SHP77 treated with DMSO at 0.1 percent for 48 hours (cell line): ENCODE measurements around the gene COL5A1.

Source experiments
- DNase-seq: peaks from one replicate; lab custom pipeline; 2025; lab: John Stamatoyannopoulos, UW

COL5A1 gene

DNA sequence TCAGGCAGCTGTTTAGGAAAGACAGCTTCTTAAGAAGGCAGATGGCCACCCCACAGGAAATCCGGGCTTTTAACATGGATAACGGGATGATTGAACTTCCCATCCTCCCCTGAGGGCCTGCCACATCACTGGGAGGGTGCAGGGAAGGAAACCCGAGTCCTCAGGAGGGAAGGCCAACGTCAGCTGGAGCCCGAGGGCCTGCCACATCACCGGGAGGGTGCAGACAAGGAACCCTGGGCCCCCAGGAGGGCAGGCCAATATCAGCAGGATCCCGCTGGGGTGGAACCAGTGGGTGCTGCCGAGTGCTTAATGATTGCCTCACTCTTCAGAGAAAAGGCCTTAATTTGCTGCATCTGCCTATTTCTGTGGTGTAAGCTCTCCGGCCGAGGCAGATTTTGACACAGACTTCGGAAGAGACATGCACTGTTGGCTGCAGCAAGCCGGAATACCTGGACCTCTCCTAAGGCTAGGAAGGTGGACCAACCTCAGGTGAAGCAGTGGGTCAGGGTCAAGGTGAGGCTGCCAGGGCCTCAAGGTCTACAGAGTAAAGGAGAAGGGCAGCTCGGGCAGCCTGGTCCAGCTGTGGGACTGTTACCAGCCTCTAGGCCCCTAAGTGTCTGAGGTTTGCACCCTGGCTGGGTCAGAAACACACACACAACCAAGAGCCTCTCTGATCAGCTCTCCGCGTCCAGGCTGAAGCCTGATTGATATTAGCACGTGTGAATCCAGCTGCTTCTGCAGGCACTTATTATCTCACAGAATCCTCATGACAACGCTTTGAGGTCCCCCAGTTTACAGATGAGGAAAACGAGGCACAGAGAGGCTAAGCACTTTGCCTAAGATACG lies 14.8 kb upstream of the COL5A1 start:
- no peak for DNase-seq

DNA sequence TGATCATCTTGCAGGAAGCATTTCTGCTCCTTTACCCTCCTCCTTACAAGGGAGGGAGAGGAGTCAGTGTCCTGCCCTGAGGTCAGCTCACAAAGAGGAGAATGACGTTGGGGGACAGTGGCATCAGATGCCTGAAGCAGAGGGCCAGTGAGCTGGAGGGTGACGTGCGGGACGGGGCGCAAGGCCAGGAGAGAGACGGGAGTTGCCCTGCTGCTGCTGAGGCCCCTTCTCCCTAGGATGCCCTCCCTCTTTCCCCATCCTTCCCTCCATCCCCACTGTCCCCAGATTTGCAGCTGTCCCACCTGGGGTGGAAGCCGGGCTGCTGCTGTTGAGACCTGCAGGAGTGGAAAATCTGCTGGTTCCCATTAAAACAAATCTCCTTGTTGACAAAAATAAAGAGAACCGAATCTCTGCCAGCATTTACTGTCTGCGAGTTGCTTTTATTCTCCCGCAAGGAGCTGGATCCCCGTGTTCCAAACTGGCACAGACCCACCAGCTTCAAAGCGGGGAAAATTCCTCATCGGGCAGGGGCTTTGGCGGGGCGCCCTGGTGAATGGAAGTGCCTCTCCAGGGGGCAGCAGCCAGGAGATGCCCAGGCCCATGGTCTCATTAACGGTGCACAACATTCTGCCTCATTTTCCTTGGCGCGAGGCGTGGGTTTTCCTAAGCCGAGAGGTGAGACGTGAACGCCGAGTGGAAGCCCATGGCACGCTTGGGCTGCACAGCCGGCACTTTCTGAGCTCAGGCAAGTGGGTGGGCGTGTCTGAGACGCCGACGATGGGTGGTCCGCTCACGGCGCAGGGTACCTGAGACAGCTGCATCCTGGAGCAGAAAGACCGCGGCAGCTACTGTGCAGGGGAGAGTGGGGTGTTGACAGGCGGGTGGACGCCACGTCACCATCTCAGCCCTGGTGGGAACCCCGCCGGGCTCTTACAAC lies 13.9 kb upstream of the COL5A1 start:
- no peak for DNase-seq

DNA sequence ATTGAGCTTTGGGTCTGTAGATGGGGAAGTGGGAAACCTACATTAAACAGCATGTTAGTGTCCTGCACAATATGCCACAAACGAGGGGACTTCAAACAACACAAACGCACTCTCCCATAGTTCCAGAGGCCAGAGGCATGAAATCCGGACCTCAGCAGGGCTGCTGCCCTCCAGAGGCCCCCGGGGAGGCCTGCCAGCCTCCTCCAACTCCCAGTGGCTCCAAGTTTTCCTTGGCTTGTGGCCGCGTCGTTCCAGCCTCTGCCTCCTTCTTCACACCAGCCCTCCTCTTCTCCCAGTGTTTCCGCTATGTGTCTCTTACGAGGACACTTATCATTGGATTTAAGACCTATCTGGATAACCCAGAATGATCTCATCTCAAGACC lies 13.3 kb upstream of the COL5A1 start:
- DNase-seq, result no peak

DNA sequence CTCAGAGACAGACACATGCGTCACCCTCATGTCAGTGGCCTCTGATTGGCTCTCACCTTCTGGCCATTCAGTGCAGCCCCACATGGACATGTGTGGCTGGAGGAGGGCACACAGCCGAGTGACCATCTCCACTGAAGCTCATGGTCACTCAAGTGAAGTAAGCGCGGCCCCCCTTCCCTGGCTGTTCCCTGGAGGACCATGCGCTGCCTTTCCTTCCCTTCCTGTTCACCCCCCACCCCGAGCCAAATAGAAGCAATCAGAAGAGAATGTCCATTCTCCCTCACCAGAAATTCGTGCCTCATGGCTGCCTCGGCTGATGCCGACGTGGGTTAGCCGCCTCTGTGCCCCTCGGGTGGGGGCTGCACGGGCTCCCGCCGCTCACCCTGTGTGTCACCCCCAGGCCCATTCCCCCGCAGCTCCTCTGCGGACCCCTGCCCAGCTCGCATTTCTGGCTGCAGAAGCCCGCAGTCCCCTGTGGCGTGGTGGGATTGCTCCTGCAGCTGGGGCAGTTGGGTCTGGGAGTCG lies 12.5 kb upstream of the COL5A1 start:
- no peak for DNase-seq

DNA sequence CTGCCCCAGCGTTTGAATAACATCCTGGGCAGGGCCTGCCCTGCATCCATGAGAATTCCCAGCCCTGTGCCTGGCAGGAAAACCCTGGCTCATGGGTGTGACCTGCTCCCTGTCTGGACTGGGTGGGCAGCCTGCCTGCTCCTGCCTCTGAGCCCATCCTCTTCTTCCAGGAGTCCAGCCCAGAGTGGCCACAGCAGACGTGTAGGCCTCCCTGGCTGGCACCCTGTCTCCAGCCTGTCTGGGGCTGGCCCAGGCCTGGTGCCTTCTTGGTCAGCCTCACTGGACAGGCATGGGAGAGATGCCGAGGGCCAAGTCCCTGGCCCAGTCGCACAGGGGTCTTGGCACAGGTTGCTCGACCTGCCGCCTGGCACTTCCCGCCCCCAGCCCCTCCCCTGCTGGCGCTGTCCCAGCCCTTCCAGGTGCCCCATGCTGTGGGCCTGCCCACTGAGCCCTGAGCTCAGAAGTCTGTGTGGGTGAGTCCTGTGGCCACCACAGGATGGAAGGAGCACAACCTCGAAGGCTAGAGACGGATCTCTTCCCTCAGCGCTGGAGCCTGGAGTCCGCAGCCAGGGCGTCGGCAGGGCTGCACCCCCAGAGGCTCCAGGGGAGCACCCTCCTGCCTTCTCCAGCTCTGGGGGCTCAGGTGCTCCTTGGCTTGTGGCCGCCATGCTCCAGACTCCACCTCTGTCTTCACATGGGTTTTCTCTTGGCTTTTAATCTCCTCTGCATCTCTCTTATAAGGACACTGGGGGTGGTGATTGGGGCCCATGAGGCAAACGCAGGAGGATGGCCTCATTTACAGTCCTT lies 11.8 kb upstream of the COL5A1 start:
- no peak for DNase-seq

DNA sequence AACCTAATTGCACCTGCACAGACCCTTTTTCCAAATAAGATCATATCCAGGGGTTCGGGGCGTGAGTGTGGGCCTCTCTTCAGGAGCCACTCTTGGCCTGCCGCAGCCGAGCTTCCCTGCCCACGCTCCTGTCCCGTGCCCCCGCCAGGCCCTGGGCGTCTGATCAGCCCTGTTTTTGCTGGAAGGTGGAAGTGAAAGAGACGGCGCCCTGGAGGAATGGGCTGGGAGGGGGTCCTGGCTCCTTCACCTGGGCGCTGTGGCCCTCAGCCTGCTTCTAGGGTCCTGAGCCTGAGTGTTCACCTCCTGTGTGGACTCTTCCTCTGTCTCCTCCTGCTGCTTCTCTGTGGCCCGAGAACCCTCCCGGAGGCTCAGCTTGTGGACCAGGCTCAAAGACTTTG lies 11.2 kb upstream of the COL5A1 start:
- no peak for DNase-seq

DNA sequence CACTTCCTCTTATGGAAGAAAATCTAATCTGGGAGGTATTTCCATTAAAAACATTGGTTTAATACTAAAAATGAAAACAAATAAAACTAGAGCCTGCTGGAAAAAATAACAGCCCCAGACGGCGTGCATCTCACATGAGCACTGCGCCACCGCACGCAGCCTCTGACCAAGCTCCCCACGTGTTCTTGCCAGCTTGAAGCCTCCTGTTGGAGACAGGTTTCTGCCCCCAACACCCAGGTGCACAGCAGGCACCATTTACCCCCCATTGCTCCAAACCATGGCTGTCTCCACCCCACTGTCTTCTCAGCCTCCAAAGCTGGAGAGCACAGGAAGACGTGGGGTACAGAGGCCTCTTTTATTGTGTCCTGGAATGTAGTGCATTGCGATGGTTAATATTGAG lies 10.7 kb upstream of the COL5A1 start:
- DNase-seq, result no peak

DNA sequence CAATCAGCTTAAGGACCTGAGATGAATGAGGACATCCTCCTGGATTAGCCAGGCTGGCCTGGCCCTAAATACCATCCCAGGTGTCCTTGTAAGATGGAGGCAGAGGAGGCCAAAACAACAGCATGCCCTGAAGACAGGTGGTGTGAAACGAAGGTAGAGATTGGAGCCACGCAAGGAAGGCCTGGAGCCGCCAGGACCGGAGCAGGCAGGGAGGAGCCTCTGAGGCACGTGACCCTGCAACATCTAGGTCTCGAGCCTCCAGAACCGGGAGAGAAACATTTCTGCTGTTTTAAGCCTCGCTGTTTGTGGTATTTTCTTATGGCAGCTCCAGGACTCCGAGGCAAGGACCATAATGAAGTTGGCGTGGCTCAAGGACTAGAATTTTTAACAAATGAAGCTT lies 9.7 kb upstream of the COL5A1 start:
- no peak for DNase-seq

DNA sequence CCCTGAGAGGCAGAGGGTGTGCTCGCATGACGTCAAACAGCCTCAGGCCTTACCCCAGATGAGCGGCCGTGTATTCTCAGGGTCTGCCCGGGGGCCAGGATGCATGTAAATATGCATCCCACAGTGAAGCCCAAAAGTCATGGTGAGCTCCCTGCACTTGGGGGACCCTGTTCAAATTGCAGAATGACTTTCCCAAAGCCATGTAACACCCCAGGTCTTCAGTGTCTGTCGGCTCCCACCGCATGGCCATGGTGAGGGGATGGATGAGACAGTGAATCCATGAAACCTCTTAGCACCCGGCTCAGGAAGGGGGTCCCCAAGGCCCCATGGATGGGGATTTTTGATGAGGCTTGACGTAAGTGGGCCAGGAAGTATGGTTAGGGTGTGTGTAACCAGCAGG lies 9.3 kb upstream of the COL5A1 start:
- DNase-seq, result no peak

DNA sequence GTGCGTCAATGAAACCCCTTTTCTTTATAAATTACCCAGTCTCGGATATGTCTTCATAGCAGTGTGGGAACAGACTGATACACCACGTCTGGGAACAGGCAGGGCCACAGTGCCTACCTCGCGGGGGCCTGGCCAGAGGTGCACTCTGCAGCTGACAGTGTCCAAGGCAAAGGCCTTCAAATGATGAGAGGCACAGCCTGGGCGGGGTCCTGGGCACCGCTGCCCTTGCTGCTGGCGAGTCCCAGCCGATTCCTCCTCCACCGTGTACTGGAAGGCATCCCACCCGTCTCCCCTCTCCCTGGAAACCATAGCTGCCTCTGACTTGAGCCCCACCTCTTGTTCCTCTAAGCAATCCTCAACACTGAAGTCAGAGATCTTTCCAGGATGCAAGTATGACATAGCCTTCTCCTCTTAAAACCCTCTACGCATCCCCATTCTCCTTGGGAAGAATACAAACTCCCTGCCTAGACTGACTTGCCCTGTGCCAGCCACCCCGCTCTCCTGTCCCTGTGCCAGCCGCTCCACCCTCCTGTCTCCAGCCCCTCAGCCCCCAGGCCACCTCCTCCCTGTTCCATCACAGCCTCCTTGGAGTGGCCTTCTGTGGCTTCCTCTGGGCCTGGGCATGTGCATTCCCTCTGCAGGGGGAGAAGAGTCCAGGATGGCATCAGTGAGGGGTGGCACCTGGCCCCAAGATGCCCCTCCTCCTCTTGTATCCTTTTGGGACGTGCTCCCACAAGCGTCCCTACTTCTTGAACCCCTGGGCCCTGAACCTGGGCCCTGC lies 8.1 kb upstream of the COL5A1 start:
- no peak for DNase-seq

DNA sequence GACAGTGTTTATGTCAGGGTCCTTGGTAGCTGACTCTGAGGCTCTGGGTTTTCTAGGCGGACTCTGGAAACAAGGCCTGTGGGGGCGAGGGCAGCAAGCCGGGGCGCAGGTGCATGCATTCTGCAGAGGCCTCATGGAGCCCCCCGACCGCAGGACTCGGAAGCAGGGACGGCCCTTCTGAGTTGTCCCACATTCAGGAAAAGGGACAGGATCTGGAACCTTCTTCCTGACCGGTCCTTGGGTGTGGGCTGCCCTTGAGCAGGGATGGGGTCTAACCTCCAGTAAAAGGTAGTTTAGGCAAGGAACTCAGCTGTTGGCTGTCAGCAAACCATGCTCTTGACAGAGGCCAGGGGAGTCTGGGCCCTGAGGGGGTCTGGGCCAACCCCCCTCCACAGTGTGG lies 7.4 kb upstream of the COL5A1 start:
- DNase-seq, result no peak

DNA sequence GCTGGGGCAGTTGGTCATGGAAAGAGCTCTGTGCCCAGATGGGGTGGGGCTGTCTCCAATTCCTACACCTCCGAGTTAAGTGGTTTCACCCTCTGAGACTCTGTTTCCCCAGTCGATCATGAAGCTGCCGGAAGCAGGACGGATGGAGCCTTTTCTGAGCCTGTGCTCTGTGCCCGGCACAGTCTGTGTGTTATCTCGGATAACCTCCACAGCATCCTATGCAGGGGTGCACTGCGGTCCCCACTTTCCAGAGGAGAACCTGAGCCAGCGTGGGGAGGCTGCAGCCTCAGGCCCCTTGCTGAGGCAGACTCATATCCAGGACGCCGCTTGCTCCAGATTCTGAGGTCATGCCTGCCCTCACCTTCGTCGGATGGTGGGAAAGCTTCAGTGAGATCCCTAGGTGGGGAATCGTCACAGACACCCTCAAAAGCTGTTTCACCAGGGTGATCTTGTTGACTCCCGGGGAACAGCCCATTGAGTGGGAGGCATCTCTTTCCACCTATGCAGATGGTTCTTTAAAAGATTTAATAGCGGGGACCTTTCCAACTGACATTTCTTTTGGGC lies 6.9 kb upstream of the COL5A1 start:
- no peak for DNase-seq

DNA sequence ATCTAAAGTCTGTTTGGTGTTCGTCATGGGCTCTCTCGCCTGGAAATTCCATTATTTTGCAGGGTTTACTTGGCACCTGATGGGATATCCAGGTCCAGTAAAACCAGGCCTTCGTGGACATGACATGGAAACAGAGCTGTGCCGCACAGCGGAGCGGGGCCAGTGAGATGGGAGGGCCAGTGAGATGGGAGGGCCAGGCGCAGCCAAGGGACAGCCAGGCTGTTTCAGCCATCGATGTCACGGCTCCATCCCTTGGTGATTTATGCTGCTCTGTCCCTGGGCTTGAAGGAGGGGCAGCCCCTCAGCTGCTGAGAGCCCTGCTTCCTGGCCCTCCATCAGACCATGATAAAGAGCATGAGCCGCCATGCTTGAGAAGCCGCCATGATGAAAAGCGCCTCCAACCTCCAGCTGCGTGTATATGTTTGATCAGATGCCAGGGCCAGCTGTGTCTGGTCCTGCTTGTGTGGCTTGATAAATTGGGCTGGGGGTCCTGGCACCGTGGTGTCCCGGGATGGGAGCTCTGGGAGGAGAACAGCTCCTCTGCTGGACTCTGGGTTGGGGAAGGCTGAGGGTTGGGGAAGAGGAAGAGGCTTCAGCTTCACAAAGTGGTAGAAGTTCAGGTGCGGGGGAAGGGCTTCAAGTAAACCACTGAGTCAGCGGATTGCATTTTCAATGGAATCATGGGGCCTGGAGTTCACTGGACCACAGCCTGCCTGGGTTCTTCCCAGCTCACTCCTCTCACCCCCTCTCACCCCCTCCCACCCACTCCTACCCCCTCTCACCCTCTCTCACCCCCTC lies 6.1 kb upstream of the COL5A1 start:
- DNase-seq, result no peak

DNA sequence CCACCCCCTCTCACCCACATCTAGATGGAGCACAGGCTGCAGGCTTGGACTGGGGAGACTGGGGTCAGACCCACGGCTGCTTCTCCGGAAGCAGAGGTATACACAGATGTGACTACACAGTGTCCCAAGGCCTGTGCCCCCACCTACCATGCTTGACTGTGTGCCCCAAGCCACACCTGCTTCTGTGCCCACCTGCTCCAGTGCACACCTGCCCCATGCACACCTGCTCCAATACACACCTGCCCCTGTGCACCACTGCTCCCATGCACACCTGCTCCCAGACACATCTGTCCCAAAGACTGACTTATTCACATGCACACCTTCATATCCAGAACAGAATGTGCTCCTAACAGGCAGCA lies 5.5 kb upstream of the COL5A1 start:
- DNase-seq, result no peak

DNA sequence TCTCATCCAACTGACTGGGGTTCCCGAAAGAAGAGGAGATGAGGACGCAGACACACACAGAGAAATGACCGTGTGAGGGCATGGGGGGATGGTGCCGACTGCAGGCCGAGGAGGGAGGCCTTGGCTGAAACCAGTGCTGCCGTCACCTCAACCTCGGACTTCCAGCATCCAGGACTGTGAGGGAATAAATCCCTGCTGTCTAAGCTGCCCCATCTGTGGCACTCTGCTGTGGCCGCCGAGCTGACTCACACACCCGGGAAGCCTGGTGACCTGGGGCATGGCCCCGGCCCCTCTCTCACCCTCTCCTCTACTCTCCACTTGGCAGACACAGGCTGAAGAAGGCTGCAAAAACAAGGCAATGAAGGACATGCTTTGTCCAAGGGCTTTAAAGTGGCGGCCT lies 4.4 kb upstream of the COL5A1 start:
- no peak for DNase-seq

DNA sequence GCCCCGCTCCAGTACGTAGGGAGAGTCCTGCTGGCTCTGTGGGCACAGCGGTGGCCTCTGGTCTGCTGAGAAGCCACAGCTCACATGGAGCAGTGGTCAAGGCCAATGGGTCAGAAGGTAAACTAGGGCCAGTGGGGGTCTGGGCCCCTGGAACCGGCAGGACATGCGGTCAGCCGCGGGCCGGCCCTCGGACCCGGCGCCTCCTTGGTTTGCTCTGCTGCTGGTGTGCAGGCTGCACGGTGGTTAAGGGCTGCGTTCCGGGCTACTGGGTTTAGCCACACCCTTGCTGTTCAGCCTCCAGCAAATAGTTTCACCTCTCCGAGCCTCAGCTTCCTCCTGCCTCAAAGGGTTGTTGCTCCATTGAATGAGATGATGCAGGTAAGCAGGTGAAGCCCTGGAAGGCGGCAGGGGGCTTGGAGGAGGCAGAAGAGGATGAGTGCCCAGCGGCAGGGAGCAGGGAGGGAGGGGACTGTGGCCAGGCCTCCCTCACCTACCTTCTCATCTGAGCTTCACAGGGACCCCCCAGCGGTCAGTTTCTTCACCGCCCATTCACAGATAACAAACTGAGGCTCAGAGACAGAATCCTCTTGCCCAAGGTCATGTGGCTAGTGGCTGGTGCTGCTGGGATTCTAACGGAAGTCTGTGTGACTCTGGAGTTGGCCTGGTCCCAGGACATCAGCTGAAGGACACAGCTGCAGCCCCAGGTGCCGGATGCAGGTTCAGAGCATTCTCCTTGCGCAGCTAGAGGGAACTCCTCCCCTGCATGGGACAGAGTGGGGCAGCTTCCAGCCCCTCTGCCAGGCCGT lies 3.7 kb upstream of the COL5A1 start:
- DNase-seq, result peak; percentile 24

DNA sequence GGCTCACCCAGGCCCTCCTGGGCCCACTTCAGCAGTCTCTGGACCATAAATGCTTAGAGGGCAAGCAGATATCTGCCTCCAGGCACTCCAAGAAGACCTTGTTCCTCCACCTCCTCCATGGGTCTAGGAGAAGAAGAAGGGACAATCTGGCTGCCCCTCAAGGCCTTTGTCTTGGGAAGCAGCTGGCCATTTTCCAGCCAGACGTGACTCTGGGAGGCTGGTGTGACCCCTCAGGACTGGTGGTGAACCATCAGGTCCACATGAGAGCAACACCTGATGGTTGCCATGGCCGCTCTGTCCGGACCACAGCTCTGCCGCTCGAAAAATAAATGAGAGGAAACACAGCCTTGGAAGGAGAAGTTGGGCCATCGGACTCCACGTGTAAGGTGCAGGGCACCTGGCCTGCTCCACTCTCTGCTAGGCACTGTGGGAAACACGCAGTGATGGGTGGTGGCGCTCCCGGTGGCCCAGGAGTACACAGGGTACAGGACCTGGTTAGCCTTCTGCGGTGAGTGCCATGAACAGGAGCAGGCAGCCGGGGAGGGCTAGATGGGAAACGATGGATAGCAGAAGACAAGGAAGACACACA lies 3.0 kb upstream of the COL5A1 start:
- no peak for DNase-seq

DNA sequence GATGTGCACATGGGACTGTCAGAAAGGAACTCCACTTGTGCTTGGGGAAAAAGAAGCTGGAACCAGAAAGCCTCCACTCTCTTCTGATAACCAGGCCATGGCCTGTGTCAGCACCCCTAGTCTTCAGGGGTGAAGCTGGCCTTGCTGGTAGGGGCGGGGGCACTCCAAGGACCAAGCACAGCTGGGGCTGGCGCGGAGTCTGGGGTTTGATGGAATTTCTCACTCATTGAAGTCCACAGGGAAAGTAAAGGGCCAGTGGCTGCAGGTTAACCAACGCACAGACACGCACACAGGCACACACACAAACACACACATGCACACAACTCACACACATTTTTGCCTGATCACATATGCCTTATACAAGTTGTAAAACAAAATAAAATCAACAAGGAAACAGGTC lies 1.6 kb upstream of the COL5A1 start:
- DNase-seq, result no peak
